Measurements from ENCODE around the gene HLTF.

Gene HLTF

DNA sequence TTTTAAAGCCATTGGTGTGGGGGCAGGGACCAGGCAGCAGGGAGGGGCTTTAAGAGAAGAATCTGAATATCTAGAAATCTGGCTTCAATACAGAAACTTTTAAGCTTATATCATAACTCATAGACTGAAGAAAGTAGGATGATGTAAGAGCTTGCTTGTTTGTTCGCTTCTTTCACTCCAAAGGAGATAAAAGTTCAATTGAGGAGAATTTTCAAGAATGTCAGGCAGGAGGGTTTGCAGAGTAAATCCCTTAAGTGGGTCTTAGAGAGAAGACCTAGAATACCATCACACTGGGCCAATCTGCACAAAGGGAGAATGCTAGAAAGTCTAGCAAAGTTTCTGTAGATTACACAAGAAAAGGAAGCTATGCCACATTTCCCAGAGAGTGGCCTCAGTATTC, 4.1 kb upstream of the HLTF start:
- in situ Hi-C loops (cut with HindIII; ENCODE audit: low sequenced_read_pairs): no loop called here

DNA sequence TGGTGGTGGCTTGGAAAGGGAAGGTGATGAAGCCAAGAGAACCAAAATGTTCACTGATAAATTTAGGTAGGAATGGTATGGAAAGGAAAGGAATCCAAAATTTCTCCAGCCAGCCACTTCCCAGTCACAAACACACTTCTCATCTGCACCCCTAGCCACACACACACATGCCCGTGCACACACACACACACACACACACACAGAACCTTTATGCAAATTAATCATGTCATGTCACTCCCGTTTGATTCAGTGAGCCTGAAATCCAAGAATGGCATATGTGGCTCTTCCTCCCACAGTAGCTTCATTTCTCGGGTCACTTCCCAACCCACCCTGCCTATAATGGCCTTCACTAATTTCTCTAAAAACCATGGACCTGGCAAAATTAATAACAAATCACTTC, 3.1 kb upstream of the HLTF start:
- in situ Hi-C loops (cut with HindIII; ENCODE audit: low sequenced_read_pairs): no loop called here

DNA sequence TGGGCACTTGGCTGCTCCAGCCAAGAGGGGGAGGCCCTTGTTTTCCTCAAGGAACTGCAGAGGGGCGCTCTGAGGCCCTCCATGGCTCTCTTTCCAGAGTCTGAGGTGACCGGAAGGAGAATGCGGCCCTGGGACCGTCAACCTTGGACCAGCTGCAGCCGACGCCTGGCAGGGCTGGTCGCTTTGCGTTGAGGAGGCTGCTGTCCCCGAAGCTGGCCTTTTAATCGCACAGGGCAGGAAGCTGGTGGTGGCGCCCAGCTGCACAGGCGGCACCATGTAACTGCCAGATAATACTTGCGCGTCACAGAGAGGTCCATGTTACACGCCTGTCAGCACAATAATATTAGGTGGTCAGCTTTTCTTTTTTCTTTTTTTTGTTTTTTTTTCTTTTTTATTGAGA, 875 bp upstream of the HLTF start:
- in situ Hi-C loops (cut with HindIII; ENCODE audit: low sequenced_read_pairs): no loop called here

DNA sequence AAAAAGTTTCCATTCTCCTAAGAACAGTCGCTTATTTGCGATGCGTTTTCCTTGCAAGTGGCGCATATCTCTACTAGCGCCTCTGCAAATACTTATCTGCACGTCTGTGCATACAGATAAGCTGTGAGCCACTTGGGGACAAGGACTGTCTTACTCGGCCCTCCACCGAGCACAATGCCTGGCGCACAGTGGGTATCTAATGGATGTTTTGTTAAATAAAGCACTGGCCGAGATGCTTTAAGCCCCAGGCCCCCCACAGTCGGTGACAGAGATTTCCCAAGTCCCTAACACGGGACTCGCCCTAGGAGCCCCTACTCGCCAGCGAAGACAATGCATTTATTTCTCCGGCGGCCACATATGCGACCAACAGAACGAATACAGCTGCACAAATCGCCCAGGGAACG, 503 bp downstream of the HLTF start:
- in situ Hi-C loops (cut with HindIII; ENCODE audit: low sequenced_read_pairs): no loop called here

DNA sequence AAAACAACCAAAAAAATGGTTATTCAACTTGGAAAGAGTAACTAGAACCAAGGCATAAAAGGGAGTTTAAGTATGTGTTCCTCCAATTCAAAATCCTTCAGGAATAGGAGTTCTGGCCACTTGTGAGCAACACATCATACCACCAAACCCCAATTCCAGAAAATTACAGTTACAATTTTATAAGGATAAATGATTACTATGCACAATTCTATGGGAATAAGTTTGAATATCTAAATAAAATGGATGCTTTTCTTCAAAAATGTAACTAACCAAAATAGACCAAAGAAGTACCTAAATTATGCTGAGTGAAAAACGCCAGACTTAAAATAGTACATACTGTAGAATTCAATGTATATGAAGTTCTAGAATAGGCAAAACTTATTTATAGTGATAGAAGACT, 4.6 kb downstream of the HLTF start:
- in situ Hi-C loops (cut with HindIII; ENCODE audit: low sequenced_read_pairs): no loop called here

DNA sequence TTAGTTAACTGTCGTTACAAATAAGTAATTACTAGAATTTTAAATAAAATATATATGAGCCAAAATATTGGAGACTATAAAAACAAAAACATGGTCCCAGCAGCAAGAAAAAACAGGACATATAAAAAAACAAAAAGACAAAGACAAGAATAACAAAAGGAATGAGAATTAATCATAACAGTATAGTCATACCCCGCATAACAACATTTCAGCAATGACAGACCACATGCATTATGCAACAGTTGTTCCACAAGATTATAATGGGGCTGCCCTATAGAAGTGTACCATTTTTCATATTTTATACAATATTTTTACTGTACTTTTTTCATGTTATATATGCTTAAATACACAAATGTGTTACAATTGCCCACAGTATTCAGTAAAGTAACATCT, 5.6 kb downstream of the HLTF start:
- in situ Hi-C loops (cut with HindIII; ENCODE audit: low sequenced_read_pairs): no loop called here

DNA sequence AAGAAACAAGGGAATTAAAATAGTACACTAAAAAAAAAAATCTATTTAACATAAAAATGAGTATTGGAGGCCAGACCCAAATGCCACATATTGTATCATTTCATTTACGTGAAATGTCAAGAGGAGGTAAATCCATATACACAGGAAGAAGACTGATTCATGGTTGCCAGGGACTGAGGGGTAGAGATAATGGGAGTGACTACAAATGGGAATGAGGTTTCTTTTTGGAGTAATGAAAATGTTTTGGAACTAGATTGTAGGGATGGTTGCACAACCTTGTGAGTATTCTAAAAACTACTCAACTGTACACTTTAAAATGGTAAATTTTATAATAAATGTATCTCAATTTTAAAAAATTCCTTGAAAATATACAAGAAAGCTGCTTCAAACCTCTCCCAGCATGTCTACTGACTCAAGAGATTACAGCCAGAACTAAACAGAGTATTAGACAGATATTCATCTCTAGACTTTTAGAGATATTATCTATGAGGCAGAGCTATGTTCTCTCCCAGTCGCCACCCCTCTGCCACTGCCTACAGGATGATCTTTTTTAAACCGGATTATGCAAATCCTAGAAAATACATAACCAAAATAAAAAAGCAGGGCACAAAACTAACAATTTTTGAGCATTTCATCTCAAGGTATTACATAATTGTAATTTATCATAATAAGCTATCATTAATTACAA, 6.2 kb downstream of the HLTF start:
- in situ Hi-C loops (cut with HindIII; ENCODE audit: low sequenced_read_pairs): no loop called here

DNA sequence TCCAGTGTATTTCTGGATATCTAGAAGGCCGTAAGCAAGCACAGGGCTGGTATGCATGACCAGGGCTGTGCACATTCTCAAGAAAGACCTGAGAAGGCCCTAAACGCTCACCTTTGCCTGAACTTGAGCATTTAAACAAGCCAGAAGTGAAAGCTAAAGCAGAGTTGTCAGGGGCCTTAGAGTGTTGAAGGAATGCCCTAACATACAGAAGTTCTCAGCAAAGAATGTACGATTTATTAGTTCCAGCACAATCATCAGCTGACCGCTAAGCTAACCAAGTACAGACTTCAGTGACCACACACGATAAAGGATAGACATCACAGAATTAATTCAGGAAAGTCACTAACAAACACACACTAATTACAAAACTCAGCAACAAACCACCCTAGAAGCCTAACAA, 8.7 kb downstream of the HLTF start:
- in situ Hi-C loops (cut with HindIII; ENCODE audit: low sequenced_read_pairs): no loop called here

DNA sequence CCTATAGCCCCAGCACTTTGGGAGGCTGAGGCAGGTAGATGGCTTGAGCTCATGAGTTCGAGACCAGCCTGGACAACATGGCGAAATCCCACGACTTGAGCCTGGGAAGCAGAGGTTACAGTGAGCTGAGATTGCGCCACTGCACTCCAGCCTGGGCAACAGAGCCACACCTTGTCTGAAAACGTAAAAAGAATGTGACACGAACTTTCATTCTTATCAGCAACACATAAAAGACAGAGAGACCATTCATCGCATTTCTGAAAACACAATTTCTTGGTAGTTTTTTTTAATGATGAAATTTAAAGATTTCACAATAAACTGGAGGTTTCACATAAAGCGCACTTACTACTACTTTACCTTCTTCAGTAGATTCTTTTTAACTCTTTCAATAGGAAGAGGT, 18.4 kb downstream of the HLTF start:
- in situ Hi-C loops (cut with HindIII; ENCODE audit: low sequenced_read_pairs): no loop called here

DNA sequence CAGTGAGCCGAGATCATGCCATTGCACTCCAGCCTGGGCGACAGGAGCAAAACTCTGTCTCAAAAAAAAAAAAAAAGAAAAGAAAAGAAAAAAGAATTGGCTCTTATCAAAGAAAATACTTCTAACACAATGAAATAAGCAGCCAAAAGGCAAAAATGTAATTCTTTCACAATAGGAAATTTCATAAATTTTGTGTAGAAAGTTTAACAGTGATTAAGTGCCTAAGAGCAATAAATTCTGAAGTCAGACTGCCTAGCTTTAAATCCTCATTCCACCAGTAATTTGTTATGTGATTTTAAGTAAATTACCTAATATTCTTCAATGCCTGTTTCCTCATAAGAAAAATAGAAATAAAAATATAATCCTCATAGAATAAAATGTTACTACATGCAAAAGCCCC, 24.6 kb downstream of the HLTF start:
- in situ Hi-C loops (cut with HindIII; ENCODE audit: low sequenced_read_pairs): no loop called here

DNA sequence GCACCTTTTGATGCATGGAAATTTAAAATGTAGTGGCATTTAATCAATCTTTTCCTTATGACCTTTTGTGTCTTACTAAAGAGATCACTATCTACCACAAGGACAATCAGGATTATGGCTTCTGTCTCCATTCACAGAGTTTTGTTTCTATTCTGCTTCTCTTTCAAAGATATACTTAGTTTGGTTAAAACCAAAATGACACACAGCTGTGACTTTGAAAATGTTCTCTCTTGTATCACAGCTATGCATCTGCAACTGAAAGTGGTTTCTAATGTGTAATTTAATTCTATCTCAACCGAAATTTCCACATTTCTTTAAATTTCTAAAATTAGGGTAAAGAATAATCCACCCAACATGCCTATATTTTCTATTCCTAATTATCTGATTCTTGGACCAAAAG, 27.7 kb downstream of the HLTF start:
- in situ Hi-C loops (cut with HindIII; ENCODE audit: low sequenced_read_pairs): no loop called here

DNA sequence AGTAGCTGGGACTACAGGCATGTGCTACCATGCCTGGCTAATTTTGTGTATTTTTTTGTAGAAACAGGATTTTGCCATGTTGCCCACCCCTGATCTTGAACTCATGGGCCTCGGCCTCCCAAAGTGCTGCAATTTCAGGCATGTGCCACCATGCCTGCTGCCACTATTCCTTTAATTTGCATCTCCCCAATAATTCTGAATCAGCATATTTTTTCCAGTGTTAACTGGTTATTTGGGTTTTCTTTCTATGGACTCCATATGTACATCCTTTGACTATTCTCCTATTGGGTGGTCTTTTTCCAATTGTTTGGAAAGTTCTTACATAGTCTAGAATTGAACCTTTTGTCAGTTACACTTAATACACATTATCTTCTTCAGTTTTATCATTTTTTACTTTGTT, 28.1 kb downstream of the HLTF start:
- in situ Hi-C loops (cut with HindIII; ENCODE audit: low sequenced_read_pairs): no loop called here

DNA sequence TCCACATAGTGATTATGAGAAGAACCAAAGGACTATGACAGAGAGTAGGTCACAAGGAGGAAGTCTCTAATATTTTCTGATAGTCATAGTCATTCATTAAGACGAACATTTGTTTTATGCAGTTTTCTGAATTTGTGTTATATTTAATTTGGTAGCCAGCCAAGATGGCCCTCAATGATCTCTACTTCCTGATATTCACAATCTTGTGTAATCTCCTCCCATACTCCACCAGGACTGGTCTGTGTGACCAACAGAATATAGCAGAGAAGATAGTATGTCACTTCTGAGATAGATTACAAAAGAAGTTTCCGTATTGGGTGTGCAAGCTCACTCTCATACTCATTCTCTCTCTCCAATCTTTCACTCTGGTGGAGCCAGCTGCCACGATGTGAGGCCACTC, 30.8 kb downstream of the HLTF start:
- in situ Hi-C loops (cut with HindIII; ENCODE audit: low sequenced_read_pairs): no loop called here

DNA sequence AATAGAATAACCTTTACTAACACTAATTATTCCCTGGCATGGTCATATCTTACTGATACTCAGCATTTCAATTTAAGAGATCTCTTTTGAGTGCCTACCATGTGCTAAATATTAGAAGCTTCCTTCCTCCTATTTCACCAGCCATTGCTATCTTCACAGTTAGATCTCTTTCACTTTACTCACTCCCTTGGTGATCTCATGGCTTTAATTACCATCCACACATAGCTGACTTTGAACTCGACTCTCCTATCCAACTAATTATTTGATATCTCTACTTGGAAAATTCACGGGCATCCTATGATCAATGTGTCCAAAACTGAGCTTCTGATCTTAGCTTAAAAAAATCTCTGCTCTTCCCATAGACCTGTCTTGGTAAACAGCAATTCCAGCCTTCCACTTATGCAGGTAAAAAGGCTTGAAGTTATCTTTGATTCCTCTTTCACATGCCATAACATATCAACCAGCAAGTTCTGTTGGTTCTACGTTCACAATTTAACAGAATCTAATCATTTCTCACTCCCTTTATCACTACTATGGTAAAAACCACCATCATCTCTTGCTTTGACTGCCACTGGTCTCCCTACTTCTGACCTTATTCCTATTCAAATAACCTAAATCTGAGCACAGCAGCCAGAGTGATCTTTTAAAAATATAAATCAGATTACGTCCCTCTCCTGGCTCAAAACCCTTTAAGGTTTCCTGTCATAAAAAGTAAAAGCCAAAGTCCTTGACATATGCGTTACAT, 41.8 kb downstream of the HLTF start:
- in situ Hi-C loops (cut with HindIII; ENCODE audit: low sequenced_read_pairs): loop anchor here (5.0 kb wide), 1 partner anchor 82 kb away; no protein-coding TSS in a partner anchor

DNA sequence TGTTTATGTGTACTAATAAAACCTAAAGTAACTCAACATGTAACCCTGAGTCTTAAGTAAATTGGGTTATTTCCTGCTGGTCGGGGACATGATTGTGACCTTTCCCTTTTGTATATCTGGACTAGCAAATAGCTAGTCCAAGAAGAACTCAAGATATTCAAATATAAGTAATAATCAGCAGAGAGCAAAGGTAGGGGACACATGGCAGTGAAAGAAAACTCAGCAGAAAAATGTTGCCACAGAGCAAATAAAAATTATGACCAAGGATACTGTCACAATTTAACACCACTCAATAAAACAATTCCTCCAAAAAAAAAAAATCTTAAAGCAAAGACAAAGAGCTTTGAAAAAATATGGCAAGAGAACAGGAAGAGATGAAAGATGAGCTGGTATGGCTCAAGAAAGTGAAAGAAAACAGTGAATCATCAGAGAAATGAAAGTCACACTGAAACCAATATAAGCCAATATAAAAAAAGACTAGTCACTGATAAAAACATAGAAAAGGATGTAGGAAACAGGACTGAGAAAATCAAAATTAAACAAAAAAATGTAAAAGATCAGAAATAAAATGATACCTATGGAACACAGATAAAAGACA, 43.4 kb downstream of the HLTF start:
- in situ Hi-C loops (cut with HindIII; ENCODE audit: low sequenced_read_pairs): loop anchor here (5.0 kb wide), 1 partner anchor 81 kb away; no protein-coding TSS in a partner anchor

DNA sequence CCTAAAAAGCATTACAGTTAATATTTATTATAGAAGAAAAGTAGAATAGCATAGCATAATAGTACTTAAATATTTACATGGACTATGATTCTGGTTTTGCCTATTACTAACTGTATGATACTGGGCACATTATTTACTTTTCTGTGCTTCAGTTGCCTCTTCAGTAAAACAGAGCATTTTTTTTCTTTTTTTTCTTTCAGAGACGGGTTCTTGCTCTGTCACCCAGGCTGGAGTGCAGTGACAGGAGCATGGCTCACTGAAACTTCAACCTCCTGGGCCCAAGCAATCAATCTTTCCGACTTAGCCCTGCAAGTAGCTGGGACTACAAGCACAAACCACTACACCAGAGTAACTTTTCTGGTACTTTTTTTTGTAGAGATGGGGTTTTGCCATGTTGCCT, 48.0 kb downstream of the HLTF start:
- in situ Hi-C loops (cut with HindIII; ENCODE audit: low sequenced_read_pairs): no loop called here

DNA sequence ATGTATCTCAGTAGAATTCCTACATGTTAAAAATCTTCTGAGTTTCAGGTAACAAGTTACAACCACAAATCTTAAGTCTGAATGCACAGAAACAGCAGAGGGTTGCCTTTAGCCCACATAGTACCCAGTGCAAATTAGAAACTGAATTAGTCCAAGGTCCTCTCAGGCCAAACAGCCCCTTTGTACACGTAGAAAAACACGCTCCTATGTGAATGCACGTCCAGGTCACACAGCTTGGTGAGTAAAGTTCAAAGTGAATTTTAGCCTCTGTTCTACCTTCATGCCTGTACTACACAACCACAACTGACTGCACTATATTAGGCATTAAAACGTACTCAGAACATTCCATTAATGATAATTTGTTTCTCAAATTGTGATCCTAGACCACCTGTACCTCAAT, 48.6 kb downstream of the HLTF start:
- in situ Hi-C loops (cut with HindIII; ENCODE audit: low sequenced_read_pairs): no loop called here

DNA sequence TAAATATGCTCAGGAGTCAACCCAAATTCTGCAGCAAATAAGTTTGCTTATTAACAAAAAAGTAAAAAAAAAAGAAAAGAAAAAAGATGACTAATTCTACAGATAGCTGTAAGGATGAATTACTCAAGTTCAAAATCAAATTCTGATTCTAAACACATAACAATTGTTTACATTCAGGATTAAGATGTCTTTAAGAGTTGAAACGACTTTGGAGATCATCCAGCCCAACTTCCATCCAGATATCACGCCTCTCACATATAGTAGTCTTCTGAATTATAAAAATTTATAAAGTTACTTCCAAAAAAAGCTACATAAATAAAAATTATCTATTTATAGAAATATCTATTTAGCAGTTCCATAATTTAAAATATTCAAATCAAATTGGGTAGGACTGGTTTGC, 55.2 kb downstream of the HLTF start:
- in situ Hi-C loops (cut with HindIII; ENCODE audit: low sequenced_read_pairs): no loop called here

DNA sequence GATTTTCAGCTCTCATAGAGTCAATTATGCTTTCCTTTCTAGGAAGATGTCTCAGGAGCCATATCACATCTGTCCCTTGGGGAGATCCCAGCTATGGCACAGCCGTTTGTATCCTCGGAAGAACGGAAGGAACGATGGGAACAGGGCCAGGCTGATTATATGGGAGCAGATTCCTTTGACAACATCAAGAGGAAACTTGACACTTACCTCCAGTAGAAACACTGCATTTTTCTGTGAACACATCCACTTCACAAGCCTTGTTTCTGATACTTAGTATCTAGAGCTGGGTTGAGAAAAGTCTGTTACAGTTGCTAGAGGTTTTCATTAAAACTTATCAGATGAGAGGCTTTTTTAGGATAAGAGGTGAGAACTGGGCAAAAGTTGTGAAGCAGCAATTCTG, 59.6 kb downstream of the HLTF start:
- in situ Hi-C loops (cut with HindIII; ENCODE audit: low sequenced_read_pairs): no loop called here

DNA sequence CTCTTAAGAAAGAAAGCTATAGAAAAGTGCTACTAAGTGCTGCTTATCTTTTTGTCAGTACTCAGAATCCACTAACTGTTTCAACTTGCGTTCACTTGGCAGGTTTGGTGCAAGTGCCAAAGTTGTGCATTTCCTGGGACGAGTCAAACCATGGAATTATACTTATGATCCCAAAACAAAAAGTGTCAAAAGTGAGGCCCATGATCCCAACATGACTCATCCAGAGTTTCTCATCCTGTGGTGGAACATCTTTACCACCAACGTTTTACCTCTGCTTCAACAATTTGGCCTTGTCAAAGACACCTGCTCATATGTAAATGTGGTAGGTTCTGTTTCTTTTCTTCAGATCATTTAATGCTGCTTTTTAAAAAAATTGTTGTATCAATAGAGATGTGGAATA, 62.4 kb downstream of the HLTF start:
- in situ Hi-C loops (cut with HindIII; ENCODE audit: low sequenced_read_pairs): no loop called here

DNA sequence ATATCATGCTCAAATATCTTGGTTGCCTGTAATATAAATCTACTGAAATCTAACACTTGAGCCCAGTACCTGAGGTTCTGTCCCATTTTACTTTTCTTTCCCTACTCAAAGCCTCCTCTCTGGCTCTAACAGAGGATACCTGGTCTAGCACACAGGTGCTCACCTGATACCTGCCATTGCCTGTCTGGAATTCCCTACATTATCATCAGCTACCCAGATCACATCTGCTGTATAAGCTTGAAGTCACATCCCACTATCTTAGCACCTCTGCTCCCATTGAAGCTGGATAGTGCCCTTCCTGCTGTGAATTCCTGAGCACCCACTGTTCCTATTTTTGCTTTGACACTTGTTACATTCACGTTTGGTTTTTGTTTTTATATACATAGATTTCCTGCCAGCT, 64.5 kb downstream of the HLTF start:
- in situ Hi-C loops (cut with HindIII; ENCODE audit: low sequenced_read_pairs): no loop called here

DNA sequence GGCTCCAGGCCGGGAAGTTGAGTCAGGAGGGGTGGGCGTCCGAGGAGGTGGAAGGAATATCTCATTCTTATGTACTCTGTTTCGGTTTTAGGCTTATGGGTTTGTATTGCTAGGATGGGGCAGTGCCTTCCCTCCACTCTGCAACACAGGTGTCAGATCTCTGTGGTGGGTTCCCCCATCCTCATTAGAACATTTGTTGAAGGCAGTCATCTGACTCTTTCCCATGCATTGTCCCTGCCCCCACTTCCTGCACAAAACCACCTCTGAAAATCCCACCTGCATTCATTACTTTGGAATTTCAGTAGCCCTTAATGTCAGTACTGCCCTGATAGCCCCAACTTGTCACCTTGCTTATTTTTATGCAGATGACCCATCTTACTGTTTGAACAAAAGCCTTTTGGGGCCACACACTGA, 65.5 kb downstream of the HLTF start:
- in situ Hi-C loops (cut with HindIII; ENCODE audit: low sequenced_read_pairs): no loop called here

Measured in endothelial cell of hepatic sinusoid (primary cell).